GM10266 (cell line): ENCODE data around the gene MAB21L4.

Experiments used
- DNase-seq: peaks from one replicate; pipeline ENCODE4 v3.0.0; 2012; ENCODE audit errors: extremely low spot score
- CTCF ChIP-seq: IDR thresholded peaks from 2 replicates; pipeline ENCODE4 v1.5.1; 2012; ENCODE audit warnings: mild to moderate bottlenecking, low read depth; ENCODE audit not compliant: control insufficient read depth, insufficient read depth; ENCODE audit errors: missing control alignments

Gene MAB21L4

GRCh38 chr2:240906141-240906910, 10.4 kb upstream of the MAB21L4 start, which contains the start of gene CROCC2:
TSS of gene CROCC2 (plus strand) at chr2:240906336. CDS start at chr2:240906514, 178 bp downstream.
- DNase-seq, result no peak

GRCh38 chr2:240905176-240905781, 9.3 kb upstream of the MAB21L4 start:
- no peak for TF ChIP-seq CTCF
- DNase-seq, result no peak

More at GRCh38 chr2:240906141-240906910, 10.4 kb upstream of the MAB21L4 start, which contains the start of gene CROCC2:
- no peak for TF ChIP-seq CTCF

- DNase-seq, result no peak
- no peak for TF ChIP-seq CTCF
These were observed 8.5 kb upstream of the MAB21L4 start for GRCh38 chr2:240904216-240905175.

- no peak for DNase-seq
- TF ChIP-seq CTCF, result no peak
These were observed 7.5 kb upstream of the MAB21L4 start for GRCh38 chr2:240903191-240904060.

- no peak for DNase-seq
- TF ChIP-seq CTCF, result no peak
These were observed 6.7 kb upstream of the MAB21L4 start for GRCh38 chr2:240902615-240903041.

- TF ChIP-seq CTCF, result no peak
- DNase-seq, result no peak
These were observed 6.1 kb upstream of the MAB21L4 start for GRCh38 chr2:240901986-240902614.
